Neutrophil (primary cell): ENCODE data around the gene FBXL17.

Experiments used
- H3K27ac ChIP-seq: fragments of 200-600 bp; sonication (generic); 2 replicates; pipeline ENCODE4 v1.5.1; 2016; ENCODE audit warnings: mild to moderate bottlenecking, moderate library complexity
- H3K27me3 ChIP-seq: fragments of 200-600 bp; sonication (generic); 2 replicates; pipeline ENCODE4 v1.6.0; 2016; ENCODE audit warnings: mild to moderate bottlenecking
- H3K36me3 ChIP-seq: fragments of 200-600 bp; sonication (generic); 2 replicates; pipeline ENCODE4 v1.5.1; 2017
- H3K4me1 ChIP-seq, 2 experiments: fragments of 200-600 bp in 1 of 2; sonication (generic) in 1 of 2; 1 replicate in 1 of 2; 2 replicates in 1 of 2; pipeline versions ENCODE4 v1.5.1 to v1.6.1; 2013 to 2016; ENCODE audit warnings: low read depth in 1 of 2, low read length in 1 of 2, mild to moderate bottlenecking in 1 of 2, moderate library complexity in 1 of 2; ENCODE audit not compliant: control insufficient read depth in 1 of 2, insufficient read depth in 1 of 2
- H3K4me3 ChIP-seq, 2 experiments: fragments of 200-600 bp in 1 of 2; sonication (generic) in 1 of 2; 1 replicate in 1 of 2; 2 replicates in 1 of 2; pipeline ENCODE4 v1.5.1; 2013 to 2016; ENCODE audit warnings: low read depth in 1 of 2, low read length in 1 of 2, mild to moderate bottlenecking in 1 of 2, moderate library complexity in 1 of 2
- H3K9me3 ChIP-seq: fragments of 200-600 bp; sonication (generic); 2 replicates; pipeline ENCODE4 v1.5.1; 2016
- TF ChIP-seq, protein P1 (sequence below): fragments of 200-600 bp; sonication (generic); IDR thresholded peaks from 2 replicates; pipeline ENCODE4 v1.5.1; 2016; ENCODE audit warnings: antibody characterized with exemption

FBXL17 gene

DNA sequence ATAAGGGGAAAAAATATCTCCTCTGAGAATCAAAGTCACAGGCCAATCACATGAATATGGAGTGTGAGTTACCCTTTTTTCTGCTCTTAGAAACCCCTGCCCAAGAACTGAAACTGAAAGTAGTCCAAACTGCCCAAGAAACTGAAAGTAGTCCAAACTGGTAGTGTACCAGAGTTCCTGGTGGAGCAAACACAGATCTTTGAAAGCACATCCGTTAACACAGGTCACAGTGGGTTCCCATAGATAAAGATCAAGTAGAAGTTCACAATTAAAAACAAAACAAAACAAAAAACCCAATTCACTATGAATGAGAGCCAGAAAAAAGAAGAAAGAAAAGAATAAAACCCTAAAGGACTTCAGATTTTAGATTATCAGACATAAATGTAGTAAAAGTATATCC is 378.7 kb downstream of the FBXL17 start:
- no peaks in the 10 kb centered on the region for H3K27me3 ChIP-seq
- TF ChIP-seq, protein P1, sequence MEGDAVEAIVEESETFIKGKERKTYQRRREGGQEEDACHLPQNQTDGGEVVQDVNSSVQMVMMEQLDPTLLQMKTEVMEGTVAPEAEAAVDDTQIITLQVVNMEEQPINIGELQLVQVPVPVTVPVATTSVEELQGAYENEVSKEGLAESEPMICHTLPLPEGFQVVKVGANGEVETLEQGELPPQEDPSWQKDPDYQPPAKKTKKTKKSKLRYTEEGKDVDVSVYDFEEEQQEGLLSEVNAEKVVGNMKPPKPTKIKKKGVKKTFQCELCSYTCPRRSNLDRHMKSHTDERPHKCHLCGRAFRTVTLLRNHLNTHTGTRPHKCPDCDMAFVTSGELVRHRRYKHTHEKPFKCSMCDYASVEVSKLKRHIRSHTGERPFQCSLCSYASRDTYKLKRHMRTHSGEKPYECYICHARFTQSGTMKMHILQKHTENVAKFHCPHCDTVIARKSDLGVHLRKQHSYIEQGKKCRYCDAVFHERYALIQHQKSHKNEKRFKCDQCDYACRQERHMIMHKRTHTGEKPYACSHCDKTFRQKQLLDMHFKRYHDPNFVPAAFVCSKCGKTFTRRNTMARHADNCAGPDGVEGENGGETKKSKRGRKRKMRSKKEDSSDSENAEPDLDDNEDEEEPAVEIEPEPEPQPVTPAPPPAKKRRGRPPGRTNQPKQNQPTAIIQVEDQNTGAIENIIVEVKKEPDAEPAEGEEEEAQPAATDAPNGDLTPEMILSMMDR, result no peak
- H3K27ac ChIP-seq, result no peak overlapping the region
- no peaks in the 10 kb centered on the region for H3K9me3 ChIP-seq
- peaks cover 0 to 5% of the 10 kb centered on the region in 2 experiments for H3K4me1 ChIP-seq
- H3K4me3 ChIP-seq, result no peak overlapping the region
- H3K36me3 ChIP-seq, result no peaks in the 10 kb centered on the region

DNA sequence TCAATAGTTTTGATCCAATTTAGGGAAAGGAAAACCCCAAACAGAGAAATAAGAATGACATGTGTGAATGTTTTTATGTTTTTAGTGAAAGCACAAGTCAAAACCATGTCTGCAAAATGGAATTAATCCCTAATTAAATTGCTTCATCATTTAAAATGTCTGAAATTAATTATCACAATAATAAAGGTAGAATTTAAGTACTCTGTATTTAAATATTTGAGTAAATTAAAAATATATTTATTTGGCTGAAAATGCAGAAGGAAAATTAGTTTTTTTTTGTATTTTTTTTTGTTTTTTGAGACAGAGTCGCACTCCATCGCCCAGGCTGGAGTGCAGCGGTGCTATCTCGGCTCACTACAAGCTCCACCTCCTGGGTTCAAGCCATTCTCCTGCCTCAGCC is 380.7 kb downstream of the FBXL17 start:
- H3K36me3 ChIP-seq, result no peaks in the 10 kb centered on the region
- H3K27ac ChIP-seq, result no peak overlapping the region
- H3K27me3 ChIP-seq, result no peaks in the 10 kb centered on the region
- peaks cover 0 to 5% of the 10 kb centered on the region in 2 experiments for H3K4me1 ChIP-seq
- no peaks in the 10 kb centered on the region for H3K9me3 ChIP-seq
- TF ChIP-seq, protein P1, result no peak
- no peak overlapping the region for H3K4me3 ChIP-seq

DNA sequence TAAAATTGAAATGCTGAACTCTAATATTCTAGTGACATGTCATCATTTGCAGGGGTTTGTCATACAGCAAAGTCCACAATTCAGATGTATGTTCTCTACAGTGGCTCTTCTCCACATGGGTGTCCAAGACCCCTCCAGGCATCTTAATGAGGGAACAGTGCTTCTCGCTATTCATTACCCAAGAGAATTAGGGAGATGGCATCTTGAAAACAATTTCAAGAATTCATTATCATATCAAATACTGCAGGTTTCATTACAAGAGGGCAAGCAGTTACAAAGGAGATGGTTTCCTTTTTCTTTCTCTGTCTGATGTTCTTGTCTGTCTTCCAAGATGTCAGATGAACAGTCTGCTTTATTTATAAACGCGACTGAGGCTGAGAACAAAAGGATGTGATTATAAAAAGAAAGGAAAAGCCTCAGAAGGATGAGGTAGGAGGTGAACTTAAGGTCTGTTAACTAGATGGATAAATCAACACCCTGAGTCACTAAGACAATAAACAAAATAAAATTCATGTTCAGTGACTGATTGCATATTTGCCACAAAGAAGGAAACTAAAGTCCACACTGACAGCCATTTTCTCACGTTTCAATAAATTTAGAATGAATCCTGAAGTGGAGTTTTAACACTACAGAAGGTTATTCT is 384.4 kb downstream of the FBXL17 start:
- TF ChIP-seq, protein P1, result no peak
- no peaks in the 10 kb centered on the region for H3K9me3 ChIP-seq
- H3K4me1 ChIP-seq, result no peaks in the 10 kb centered on the region
- H3K36me3 ChIP-seq, result no peaks in the 10 kb centered on the region
- H3K27me3 ChIP-seq, result no peaks in the 10 kb centered on the region
- H3K27ac ChIP-seq, result no peak overlapping the region
- H3K4me3 ChIP-seq, result no peak overlapping the region

DNA sequence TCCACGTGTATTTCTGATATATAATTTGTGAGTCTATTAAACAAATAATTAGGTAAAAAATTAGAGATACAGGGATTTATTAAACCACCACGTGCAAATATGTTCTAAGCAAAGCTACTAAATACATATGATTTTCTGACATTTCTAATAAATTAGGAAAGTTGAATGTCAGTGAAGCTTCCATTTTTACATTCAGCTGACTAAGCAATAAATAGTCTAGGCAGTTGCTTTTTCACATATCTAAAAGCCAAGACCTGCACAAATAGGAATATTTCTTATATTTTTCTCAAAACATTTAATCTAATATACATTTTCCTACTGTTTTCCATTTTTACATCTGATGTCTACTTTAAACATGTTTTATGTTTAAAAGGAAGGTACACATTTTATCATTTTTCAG is 388.6 kb downstream of the FBXL17 start:
- Histone ChIP-seq H3K4me3 (no peak overlapping the region), H3K36me3 (no peaks in the 10 kb centered on the region), H3K27ac (no peak overlapping the region), H3K27me3 (no peaks in the 10 kb centered on the region), H3K9me3 (no peaks in the 10 kb centered on the region), H3K4me1 (no peaks in the 10 kb centered on the region)
- TF ChIP-seq, protein P1, result no peak

DNA sequence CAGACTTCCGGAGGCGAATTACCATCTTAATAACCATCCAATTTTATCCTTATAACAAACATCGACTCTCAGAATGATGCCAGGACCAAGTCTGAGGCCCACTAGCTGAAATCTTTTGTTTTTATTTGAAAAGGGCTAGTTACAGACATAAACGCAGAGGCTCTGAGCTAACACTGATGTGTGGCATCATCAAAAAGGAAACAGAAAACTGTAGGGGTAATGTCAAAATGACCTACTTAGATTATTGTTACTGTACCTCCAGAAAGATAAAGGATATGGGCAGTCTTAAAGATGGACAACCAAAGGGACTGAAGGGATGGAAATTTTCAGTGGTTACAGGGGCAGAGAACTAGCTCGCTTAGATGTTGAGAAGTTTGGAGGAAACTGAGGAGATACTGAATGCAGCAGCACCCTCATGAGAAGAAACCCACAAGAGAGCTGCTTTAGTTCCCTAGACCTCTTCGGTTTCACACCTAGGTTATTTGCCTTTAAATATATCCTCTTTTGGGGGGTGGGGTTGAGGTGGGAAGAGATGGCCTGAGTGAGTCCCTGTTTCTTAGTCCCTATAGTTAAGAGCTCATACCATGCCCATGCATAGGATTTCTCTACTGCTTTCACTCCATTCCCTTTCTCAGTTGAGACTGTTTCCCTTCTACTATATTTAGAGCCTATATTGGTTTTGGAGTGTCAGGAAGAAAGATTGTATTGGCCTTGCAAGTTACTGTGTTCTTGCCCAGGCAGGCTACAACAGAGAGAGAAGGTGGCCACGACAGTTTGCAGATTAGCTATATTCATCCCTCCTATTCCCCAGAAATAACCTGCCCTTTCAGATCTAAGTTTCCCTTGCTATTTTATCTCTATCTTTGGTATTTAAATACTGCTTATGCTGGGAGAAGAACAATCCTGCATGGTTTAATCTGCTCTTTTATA is 390.8 kb downstream of the FBXL17 start:
- no peak overlapping the region for H3K27ac ChIP-seq
- H3K9me3 ChIP-seq, result no peaks in the 10 kb centered on the region
- TF ChIP-seq, protein P1, result no peak
- no peaks in the 10 kb centered on the region for H3K27me3 ChIP-seq
- H3K36me3 ChIP-seq, result no peaks in the 10 kb centered on the region
- no peaks in the 10 kb centered on the region for H3K4me1 ChIP-seq
- H3K4me3 ChIP-seq, result no peak overlapping the region
